ENCODE results near the gene SETD2. TPM values are rescaled to one million over a fixed set of nuclear protein-coding genes. Genes with fewer than 3 reads are reported as not detected.

The SETD2 gene
- total and polyA plus RNA-seq, 9 of the 15 experiments (the other 6 are each of a cell fraction or from before 2014, with no cell fraction given) = 8.2 to 44.0 (median 33.6) TPM

GRCh38 chr3:47164007-47164881 lies at the start of gene SETD2 (continued):
- TF ChIP-seq, protein P1, sequence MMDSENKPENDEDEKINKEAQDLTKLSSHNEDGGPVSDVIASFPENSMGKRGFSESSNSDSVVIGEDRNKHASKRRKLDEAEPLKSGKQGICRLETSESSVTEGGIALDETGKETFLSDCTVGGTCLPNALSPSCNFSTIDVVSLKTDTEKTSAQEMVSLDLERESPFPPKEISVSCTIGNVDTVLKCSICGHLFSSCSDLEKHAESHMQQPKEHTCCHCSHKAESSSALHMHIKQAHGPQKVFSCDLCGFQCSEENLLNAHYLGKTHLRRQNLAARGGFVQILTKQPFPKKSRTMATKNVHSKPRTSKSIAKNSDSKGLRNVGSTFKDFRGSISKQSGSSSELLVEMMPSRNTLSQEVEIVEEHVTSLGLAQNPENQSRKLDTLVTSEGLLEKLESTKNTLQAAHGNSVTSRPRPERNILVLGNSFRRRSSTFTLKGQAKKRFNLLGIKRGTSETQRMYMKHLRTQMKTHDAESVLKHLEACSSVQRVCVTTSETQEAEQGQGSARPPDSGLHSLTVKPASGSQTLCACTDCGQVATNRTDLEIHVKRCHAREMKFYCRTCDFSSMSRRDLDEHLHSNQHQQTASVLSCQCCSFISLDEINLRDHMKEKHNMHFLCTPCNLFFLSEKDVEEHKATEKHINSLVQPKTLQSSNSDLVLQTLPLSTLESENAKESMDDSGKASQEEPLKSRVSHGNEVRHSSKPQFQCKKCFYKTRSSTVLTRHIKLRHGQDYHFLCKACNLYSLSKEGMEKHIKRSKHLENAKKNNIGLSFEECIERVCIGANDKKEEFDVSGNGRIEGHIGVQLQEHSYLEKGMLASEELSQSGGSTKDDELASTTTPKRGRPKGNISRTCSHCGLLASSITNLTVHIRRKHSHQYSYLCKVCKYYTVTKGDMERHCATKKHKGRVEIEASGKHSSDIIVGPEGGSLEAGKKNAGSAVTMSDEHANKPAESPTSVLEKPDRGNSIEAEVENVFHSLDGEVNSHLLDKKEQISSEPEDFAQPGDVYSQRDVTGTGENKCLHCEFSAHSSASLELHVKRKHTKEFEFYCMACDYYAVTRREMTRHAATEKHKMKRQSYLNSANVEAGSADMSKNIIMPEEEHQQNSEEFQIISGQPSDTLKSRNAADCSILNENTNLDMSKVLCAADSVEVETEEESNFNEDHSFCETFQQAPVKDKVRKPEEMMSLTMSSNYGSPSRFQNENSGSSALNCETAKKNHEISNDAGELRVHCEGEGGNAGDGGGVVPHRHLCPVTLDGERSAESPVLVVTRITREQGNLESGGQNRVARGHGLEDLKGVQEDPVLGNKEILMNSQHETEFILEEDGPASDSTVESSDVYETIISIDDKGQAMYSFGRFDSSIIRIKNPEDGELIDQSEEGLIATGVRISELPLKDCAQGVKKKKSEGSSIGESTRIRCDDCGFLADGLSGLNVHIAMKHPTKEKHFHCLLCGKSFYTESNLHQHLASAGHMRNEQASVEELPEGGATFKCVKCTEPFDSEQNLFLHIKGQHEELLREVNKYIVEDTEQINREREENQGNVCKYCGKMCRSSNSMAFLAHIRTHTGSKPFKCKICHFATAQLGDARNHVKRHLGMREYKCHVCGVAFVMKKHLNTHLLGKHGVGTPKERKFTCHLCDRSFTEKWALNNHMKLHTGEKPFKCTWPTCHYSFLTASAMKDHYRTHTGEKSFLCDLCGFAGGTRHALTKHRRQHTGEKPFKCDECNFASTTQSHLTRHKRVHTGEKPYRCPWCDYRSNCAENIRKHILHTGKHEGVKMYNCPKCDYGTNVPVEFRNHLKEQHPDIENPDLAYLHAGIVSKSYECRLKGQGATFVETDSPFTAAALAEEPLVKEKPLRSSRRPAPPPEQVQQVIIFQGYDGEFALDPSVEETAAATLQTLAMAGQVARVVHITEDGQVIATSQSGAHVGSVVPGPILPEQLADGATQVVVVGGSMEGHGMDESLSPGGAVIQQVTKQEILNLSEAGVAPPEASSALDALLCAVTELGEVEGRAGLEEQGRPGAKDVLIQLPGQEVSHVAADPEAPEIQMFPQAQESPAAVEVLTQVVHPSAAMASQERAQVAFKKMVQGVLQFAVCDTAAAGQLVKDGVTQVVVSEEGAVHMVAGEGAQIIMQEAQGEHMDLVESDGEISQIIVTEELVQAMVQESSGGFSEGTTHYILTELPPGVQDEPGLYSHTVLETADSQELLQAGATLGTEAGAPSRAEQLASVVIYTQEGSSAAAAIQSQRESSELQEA (IDR thresholded peaks at IDR 0.05; ENCODE audit: low read depth) = no peak
- TF ChIP-seq PTBP1 (IDR thresholded peaks at IDR 0.05; ENCODE audit: low read depth, low read length) (no peak), RBM34 (IDR thresholded peaks at IDR 0.05; ENCODE audit: borderline replicate concordance, insufficient read depth, low read length) (no peak), ZNF764 (CRISPR knock-in tag; IDR thresholded peaks at IDR 0.05; ENCODE audit: low read depth) (no peak; the same call in 1 of the 2 replicates), ZNF695 (CRISPR knock-in tag; IDR thresholded peaks at IDR 0.05) (no peak), RBM25 (IDR thresholded peaks at IDR 0.05; ENCODE audit: low read depth, low read length, severe bottlenecking) (peak; percentile 27), BDP1 (IDR thresholded peaks at IDR 0.05; ENCODE audit: insufficient read depth, insufficient read length) (no peak), HNRNPLL (IDR thresholded peaks at IDR 0.05; ENCODE audit: low read depth, low read length, poor library complexity, severe bottlenecking) (no peak), ZNF316 (IDR thresholded peaks at IDR 0.05) (no peak), MCM2 (IDR thresholded peaks at IDR 0.05; ENCODE audit: low read depth) (no peak), ZNF282 (CRISPR knock-in tag; IDR thresholded peaks at IDR 0.05) (0 out of 2 replicates have a peak, but pooled peaks have one; percentile 46), RBBP5 (IDR thresholded peaks at IDR 0.05; ENCODE audit: borderline replicate concordance, insufficient read depth, low read length, poor library complexity, severe bottlenecking) (peak; percentile 92), ZSCAN29 (IDR thresholded peaks at IDR 0.05) (no peak), STAG1 (CRISPR knock-in tag; IDR thresholded peaks at IDR 0.05; ENCODE audit: borderline replicate concordance) (no peak), GATAD2B (IDR thresholded peaks at IDR 0.05; ENCODE audit: borderline replicate concordance) (no peak; the same call in 1 of the 2 replicates), TAF9B (IDR thresholded peaks at IDR 0.05; ENCODE audit: partially characterized antibody) (peak; percentile 65)
- TF ChIP-seq, protein P2, sequence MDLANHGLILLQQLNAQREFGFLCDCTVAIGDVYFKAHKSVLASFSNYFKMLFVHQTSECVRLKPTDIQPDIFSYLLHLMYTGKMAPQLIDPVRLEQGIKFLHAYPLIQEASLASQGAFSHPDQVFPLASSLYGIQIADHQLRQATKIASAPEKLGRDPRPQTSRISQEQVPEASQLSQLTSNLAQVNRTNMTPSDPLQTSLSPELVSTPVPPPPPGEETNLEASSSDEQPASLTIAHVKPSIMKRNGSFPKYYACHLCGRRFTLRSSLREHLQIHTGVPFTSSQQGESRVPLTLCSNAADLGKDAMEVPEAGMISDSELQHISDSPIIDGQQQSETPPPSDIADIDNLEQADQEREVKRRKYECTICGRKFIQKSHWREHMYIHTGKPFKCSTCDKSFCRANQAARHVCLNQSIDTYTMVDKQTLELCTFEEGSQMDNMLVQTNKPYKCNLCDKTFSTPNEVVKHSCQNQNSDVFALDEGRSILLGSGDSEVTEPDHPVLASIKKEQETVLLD (IDR thresholded peaks at IDR 0.05) = peak; percentile 58; the same call in 1 of the 2 replicates
- TF ChIP-seq, protein P3, sequence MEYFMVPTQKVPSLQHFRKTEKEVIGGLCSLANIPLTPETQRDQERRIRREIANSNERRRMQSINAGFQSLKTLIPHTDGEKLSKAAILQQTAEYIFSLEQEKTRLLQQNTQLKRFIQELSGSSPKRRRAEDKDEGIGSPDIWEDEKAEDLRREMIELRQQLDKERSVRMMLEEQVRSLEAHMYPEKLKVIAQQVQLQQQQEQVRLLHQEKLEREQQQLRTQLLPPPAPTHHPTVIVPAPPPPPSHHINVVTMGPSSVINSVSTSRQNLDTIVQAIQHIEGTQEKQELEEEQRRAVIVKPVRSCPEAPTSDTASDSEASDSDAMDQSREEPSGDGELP (CRISPR knock-in tag; IDR thresholded peaks at IDR 0.05; ENCODE audit: borderline replicate concordance) = peak; percentile 98
